GM21717 (cell line): Measurements from ENCODE around the gene RAMACL.

ENCODE experiments used
- ATAC-seq: cut with Tn5 transposase; IDR thresholded peaks from one replicate; pipeline ENCODE4 v1.9.1; 2021; ENCODE audit warnings: mild to moderate bottlenecking, moderate library complexity; ENCODE audit not compliant: unreplicated experiment

Gene RAMACL

DNA sequence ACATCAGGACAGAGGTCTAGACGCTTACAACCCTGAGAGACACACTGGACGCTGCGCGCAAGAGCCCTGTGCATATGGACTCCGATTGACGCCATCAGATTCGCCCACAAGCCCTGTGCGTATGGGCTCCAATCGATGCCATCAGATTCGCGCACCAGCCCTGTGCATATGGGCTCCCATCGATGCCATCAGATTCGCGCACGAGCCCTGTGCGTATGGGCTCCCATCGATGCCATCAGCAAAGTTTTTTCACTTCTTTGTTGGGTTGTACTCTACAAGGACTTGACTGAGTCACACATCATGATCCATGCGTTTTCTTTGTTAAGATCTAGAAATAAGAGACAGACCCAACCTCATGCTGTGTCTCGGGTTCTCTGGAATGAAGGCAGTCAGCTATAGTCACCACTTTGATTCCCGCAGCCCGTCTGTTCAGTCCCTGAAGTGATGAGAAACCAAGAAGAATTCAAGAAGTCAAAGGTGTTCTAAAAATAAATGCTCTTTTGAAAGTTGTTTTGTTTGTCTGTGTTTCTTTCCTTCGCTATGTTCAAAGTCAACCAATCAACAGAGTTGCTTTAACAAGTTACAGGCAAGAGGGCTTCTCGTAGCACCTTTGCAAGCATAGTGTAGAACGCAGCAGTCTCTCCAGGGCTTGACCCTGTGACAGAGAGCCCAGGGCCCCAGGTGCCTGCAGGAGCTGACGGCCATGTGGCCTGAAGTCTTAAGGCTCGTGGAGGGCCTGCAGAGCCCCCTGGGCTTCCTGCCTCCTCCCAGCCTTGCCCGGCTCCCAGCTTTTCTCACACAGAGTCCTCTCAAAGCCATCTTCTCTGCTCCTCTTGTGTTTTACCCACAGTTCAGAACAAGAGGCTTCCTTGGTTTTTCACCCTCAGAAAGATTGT is 32.6 kb upstream of the RAMACL start:
- ATAC-seq: no peak

DNA sequence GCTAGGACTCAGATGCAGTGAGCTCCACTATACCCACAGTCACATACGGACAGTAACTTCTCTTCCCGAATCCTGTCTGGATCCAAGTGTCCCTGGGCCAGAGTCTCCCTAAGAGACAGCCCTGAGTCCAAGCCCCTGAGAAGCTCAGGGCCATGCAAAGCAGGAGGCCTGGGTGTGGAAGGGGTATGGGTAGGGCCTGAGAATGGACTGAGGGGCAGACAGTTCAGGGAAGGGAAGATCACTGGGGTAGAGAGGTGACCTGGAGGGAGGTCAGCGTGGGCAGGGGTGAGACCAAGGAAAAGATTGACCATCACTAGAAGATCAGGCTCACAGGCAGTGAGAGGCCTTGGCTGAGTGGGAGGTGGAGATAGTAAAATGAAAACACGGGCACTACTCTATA is 31.8 kb upstream of the RAMACL start:
- no peak for ATAC-seq

DNA sequence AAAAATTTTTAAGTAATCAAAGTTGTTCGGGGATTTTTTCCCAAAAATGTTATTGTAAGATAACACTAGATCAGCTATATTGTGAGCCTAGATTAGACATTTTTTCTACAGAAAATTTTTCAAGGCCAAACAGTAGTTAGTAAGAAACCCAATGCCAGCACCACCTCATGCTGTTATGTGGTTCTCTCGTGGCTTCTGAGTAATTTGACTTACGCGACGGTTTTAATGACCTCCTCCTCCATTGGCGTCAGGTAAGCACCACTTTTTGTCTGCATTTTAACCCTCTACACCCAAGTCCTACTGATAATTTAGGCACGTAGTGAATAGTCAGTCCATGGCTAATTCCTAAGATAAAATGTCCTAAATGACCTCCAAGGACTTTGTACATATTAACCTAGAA is 30.9 kb upstream of the RAMACL start:
- ATAC-seq: no peak

DNA sequence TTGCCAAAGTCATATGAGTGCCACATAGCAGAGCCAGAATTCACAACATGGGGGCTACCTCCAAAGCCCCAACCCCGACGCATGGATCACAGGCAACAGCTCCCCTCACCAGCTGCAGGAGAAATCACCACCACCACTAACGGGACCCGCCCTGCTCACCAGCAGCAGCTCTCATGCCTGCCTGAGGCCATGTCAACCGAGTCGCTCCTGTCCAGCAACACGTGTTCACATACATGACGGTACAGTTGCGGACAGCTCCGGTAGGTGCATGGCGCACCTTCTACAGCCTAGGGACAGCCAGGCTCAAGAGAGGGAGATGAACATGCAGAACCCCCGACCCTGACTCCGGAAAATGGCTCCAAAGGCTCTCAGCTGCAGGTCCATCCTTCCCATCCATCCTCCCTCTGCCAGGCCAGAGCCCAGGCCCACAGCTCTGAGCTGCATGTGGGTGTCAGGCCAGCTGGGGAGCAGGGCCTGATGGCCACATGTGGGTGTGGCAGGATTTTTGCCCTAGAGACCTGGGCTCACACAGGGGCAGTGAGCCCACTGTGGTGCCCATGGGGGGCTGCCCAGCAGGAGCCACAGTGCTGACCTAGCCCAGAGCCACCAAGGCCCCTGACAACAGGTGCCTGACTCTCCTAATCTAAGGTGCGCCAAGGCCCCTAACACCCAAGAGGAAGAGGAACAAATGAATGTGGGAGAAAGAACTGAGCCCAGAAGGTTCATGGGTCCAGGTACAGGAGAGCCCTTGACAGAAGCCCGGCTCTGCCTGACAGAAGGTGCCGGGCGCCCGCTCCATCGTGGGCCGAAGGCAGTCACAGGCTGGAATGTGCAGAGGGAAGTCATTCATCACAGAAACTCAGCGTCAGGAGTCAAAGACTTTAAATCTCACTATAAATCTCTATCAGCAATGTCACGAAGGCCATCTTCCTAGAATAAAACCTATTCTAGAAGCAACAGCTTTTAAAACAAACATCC is 30.1 kb upstream of the RAMACL start:
- no peak for ATAC-seq

DNA sequence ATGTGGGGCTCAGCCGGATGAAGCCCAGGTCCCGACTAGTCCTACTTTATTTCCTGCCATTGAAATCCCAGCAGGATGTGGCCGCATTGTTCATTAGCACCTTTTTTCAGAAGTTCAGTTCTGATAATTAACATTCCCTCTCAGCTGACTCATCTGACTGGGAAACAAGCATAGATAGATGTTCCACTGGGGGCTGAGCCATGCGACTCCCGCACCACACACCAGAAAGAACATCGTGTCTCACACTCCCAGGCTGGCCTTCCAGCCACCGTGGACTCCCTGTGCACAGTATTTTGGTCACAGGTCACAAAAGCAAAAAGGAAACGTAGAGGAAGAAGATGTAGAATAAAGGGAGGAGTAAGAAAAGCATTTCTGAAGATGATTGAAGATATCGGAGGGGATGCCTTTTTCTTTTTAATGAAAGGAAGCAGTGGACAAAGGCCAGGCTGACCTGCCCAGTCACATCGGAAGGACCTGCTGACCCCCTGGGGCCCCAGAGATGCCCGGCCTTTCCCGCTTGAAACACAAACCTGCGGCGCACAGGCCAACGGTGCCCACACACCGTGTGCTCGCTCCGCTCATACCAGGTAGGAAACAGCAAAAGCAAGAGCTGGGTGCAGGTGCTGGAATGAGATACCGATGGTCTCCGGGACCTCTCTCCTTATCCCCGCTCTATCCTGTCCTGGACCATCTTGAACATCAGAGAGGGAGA is 28.7 kb upstream of the RAMACL start:
- no peak for ATAC-seq

DNA sequence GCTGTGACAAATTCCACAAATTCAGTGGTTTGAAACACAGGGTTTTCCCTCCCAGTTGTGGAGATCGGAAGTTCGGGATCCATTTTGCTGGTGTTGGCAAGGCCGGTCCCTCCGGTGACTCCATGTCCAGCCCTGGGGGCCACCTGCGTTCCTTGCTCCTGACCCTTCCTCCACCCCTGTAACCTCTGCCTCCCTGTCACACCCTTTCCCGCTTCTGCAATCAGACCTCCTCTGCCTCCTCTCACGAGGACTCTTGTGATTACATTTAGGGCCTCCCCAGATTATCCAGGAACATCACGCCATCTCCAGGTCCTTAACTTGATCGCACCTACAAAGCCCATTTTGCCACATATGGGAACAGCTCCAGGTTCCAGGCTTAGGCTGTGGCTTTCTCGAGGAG is 28.1 kb upstream of the RAMACL start:
- no peak for ATAC-seq

DNA sequence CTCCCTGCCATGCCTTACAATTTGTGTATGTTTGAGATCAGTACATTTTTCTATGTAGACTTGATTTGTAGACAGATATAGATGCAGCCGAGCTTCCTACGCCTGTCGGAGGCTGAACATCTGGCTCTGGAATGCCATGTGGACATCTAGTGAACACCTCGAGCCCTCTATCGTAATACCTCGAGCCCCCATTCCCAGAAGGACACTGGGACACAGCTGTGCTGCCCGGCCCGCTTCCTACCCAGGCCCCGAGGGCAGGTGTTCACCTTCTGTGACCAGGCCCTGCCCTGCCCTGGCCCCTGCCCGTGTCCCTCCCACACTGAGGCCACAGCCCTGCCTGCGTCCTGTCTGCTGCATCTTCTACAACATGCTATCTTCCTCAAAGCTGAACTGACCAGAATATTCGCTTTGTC is 27.7 kb upstream of the RAMACL start:
- ATAC-seq: no peak

DNA sequence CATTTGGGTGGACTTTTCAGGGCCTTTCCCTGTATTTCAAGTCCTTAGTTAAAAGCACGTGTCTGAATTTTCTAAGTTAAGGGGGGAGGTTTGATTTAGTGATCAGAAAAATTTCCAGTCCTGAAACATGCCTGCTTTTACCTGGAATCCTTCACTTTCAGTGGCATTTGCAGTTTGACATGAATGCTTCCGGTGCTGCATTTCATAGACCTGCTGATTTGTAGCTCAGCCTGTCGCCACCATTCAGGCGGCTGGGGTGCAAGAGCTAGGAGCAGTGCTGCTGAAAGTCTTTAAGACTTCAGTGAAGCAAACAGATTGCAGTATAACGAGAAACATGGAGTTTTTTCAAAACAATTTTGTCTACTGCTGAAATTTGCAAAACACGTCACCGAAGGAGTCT is 26.5 kb upstream of the RAMACL start:
- ATAC-seq: no peak

DNA sequence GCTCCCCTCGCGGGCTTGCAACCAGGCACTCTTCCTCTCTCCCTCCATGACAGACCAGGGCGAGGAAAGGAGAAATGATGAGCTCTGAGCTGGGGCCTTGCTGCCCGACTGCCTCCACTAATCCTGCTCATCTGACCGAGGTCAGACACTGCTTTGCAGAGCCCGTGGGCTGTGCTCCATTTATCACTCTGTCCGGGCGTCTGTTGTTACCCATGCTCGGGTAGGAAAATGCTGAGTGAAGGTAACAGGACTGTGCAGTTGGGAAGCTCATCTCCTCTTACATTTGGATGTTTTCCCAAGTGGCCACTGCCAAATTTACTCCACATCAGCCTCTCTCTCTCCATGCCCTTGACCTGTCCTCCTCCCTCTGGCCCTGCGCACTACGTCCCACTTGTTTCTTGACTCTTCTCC is 26.0 kb upstream of the RAMACL start:
- no peak for ATAC-seq

DNA sequence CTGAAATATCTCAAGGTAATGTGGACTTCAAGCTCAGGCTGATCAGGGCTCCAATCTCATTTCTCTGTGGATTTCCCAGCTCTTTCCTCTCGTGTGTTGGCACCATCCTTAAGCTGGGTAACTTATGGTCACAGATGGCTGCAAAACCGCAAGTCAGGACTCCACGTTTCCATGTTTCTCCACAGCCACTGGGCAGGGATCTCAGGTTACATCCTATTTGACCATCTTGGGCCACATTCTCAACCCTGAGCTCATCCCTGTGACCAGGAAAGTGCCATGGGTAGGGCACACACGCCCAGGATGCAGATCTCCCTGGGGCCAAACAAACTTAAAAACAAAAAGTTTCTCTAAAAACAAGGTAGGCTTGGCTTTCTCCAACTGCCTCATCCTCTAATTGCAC is 25.2 kb upstream of the RAMACL start:
- no peak for ATAC-seq

DNA sequence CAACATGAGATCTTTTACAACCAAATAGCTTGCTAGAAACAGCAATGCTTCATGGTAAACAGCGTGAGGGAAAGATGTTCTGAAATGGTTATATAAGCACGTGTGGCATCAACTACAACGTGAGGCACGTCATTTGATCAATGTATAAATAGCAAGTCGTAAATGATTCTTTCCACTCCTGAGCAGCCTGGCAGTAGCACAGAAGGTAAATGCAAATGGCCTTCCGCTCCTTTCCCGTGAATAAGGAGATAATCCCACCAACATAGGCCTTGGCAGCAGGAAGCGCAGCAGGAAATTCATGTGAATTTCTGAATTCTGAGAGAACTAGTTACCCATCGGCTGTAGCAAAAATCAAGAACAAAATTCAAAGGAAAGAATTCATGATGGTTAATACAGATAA is 23.6 kb upstream of the RAMACL start:
- ATAC-seq: no peak

DNA sequence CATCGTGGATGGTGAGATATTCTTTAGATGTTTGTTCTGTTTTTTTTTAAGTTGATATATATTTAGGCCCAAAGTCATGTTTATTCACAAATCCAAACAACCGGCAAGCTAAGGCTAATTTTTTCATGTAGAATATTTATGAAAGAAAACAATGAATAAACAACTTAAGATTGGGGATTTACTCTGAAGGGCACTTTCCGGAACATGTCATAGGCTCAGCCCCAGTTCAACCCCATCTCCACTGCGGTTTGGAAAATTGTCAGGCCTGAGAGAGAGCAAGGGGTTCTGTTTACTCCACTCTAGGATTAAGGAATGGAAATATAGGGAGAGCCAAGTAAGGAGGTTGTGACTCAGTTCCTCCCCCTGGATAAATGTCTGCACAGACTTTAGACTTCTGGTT is 22.3 kb upstream of the RAMACL start:
- ATAC-seq: no peak

DNA sequence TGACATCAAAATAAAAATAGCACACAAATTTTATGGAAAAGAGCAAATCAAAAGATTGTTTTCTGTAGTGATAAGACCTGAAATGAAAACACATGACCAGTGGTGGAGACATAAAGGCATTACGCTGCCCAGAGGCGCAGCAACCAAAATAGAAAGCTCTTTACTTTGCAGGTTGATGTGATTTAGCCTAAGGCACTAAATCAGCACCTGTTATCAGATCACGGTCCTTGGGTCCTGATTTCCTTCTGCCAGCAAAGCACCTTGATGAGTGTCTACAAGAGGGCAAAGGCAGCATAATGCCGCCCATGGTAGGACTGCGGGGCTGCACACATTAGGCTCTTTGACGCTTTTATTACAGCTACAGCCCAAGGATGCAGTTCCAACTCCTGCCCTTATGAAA is 19.3 kb upstream of the RAMACL start:
- no peak for ATAC-seq

DNA sequence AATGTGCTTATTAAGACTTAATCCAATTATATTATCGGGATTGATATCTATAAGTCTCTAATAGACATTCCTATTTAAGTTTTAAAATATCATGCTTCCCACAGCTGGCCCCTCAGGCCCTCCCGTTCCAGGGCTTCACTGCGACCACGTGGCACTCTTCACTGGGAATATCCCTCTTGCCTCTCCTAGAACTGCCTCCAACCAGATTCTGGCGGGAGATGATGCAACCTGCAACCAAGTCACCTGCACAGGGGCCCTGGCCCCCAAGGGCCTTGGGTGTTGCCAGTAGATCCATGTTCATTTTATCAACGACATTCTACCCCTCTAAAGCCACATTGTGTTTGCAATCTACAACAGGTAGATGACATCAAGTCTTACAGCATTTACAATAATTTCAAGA is 18.4 kb upstream of the RAMACL start:
- ATAC-seq: no peak

DNA sequence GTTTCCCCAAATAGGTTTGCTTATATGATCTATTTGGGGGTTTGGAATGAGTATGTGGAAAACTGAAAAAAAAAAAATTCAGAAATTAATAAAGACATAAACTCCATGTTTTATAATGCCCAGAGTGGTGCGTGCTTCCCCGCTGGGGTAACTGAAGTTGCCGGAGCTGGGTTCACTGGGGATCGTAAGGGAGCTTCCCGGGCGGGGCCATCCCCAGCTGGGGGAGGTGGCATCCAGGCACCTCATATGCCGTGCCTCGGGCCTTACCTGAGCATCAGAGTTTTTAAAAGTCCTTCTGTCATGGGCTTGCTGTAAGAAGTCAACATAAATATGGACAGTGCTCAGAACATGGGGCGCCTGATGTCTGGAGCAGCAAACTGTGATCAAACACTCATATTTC is 17.9 kb upstream of the RAMACL start:
- ATAC-seq: no peak

DNA sequence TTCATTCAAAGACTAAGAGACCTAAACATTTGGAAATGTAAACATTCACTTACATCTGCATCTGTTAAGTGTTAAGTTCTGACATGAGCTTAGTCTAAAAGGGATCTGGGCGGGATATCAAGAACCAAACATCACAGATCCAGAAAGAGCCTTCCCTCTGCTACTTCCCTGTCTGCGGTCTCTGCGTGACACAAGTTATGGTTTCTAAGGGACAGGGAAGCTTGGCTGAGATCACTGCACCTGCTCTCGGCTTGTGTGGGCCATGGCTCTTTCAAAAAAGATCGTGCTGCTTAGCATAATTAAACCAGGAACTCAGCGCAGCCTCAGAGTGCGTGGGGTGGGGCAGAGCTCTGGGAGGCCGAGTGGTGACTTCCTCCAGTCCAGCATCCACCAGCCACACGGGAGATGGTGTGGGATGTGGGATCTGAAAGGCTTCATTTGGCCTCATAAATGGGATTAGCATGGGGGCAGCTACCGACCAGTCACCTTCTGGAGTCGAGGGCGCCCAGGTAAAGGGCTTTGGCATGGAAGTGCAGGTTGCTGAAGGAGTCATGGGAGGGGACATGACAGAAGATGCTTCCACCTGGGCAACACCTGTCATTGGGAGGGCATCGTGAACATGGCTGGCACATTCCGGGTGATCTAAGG is 16.7 kb upstream of the RAMACL start:
- no peak for ATAC-seq

DNA sequence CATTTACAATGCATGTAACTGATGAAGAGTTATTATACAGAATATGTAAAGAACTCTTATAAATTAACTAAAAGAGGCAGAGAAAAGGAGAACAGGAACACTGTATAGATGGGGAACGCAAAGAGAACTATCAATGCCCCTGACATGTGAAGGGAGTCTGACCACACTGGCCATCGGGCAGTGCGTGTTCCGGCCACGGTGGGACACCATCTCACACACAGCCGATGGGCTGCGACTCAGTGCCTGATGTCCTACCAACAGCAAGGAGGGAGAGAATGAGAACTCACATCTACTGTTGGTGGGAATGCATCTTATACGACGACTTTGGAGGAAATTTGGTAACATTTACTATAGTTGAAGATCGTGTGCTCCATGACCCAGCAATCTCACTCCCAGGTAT is 15.5 kb upstream of the RAMACL start:
- no peak for ATAC-seq

DNA sequence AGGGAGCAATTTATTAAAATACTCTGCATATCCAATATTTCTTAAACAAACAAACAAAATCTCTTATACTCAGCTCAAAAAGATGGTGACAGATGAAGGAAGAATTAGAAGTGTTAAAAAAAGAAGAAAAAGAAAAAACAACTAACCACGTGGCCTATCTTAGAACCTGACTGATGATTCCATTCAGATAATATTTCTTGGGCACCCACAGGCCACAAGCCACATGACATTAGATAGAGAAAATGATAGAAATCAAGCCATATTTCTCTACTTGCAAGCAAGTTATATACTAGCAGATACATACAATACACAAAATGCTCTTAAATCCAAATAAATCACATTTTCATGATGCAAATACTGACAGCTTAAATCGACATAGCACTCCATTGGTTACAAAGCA is 14.5 kb upstream of the RAMACL start:
- ATAC-seq: no peak

DNA sequence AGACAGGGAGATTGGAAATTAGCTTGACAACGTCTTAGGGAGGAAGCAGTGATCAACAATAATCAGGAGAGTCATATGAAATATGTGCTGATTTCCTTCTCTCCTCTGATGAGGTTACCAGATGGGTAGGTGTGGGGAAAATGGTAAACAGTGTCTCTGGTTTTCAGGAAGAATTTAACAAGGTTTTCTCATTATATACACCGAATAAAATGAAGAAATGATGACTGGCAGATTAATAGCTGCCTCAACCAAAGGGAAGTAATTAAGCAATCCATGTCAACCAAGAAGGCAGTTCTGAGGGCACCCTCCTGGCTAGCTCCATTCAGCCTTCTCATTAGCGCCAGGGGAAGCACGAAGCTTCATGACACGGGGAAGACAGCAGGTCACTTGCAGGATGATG is 12.7 kb upstream of the RAMACL start:
- no peak for ATAC-seq

DNA sequence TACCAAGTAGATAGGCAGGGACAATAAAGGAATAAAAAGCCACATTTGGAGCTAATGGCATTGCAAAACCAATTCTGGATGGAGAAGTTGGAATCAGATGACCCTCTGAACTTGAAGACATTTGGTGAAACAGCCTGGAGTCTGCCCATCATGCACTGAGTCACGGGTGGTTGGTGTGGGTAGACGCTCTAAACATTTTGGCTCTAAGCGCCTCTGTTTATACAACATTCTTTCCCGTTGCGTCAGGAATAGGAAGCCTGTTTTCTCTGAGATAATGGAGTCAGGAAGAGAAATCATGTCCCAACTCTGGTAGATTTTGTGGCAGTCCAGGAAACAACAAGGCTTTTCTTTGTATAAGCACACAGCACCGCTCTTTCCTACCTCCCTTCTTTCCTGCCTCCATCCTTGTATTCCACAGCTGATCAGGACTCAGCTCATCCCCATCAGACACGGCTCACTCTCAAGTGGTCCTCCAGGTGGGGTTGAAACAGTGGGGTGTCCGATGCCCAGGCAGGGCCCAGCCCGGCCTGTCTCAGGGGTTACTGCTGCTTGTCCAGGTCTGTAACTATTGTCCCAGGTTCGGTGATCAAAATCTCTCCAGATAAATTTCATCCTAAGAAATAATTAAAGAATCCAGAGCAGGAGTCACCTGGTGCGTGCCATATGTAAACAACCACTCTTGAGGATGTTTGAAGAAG is 12.1 kb upstream of the RAMACL start:
- ATAC-seq: no peak
